OCI-LY3 (cell line): ENCODE data around the gene HHATL.

Experiments
- EZH2phosphoT487 ChIP-seq: fragments of 200-600 bp; shearing (Covaris generic); IDR thresholded peaks from 2 replicates; pipeline ENCODE4 v1.6.1; 2018; ENCODE audit warnings: antibody characterized with exemption, mixed run types, low read depth
- TF ChIP-seq, protein P1 (sequence below): fragments of 200-600, 300-600 bp; sonication (generic); IDR thresholded peaks from 2 replicates; pipeline ENCODE4 v1.5.1; 2014; ENCODE audit warnings: antibody characterized with exemption, low read length, low read depth

DNA sequence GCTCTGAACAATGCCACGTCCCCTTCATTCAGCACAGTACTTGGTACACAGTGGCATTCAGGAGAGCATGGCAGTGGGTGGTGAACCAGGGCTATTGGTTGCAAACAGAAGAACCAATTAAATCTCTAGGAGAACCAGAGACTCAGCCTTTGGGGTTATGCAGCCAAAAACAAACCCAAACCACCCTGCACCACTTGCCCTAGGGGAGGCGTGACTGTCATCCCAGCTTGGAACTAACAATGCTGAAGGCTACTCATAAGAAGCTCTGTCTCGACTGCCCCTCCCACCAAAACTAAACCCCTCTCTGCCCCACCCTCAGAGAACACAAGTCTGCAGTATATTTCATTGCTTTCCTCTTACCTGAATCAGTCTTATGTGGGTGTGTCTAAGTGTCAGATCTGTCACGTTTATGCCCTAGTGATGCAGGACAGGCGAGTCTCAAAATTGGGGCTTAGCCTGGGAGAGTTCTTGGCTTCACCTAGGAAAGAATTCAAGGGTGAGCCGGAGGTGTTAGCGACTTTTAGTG lies 32.5 kb downstream of the HHATL start:
- TF ChIP-seq, protein P1, sequence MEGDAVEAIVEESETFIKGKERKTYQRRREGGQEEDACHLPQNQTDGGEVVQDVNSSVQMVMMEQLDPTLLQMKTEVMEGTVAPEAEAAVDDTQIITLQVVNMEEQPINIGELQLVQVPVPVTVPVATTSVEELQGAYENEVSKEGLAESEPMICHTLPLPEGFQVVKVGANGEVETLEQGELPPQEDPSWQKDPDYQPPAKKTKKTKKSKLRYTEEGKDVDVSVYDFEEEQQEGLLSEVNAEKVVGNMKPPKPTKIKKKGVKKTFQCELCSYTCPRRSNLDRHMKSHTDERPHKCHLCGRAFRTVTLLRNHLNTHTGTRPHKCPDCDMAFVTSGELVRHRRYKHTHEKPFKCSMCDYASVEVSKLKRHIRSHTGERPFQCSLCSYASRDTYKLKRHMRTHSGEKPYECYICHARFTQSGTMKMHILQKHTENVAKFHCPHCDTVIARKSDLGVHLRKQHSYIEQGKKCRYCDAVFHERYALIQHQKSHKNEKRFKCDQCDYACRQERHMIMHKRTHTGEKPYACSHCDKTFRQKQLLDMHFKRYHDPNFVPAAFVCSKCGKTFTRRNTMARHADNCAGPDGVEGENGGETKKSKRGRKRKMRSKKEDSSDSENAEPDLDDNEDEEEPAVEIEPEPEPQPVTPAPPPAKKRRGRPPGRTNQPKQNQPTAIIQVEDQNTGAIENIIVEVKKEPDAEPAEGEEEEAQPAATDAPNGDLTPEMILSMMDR, result no peak
- no peak for TF ChIP-seq EZH2phosphoT487
